GM18511 (cell line): ENCODE results near the gene C1orf174.

Experiments used
- ATAC-seq: cut with Tn5 transposase; IDR thresholded peaks from one replicate; pipeline ENCODE4 v1.9.1; 2021; ENCODE audit warnings: mild to moderate bottlenecking, moderate library complexity; ENCODE audit not compliant: unreplicated experiment

The C1orf174 gene

DNA sequence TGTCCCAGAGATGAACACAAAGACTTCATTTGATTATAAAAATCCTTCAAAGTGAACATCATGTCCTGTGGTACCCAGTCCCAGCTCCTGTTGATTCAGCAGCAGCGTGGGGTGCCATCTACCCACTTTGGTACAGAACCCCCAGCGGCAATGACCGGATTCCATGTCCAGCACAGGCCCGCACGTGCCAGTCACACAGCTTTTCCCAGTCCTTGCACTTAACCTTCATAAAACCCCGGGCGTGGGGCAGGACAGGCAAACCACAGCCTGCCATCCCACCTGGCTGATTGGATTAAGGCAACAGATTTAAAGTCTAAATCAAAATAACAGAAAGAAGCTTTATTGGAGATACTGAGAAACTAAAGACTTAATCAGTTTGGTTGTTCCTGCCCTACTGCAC is 58.6 kb downstream of the C1orf174 start:
- ATAC-seq, result no peak
